ENCODE data around the gene CCDC144A.
"Not testable (repeated sequence)": the region's sequence is repeated elsewhere in the genome, so short reads cannot be mapped to it uniquely, and the experiment has no call there.

The CCDC144A gene

DNA sequence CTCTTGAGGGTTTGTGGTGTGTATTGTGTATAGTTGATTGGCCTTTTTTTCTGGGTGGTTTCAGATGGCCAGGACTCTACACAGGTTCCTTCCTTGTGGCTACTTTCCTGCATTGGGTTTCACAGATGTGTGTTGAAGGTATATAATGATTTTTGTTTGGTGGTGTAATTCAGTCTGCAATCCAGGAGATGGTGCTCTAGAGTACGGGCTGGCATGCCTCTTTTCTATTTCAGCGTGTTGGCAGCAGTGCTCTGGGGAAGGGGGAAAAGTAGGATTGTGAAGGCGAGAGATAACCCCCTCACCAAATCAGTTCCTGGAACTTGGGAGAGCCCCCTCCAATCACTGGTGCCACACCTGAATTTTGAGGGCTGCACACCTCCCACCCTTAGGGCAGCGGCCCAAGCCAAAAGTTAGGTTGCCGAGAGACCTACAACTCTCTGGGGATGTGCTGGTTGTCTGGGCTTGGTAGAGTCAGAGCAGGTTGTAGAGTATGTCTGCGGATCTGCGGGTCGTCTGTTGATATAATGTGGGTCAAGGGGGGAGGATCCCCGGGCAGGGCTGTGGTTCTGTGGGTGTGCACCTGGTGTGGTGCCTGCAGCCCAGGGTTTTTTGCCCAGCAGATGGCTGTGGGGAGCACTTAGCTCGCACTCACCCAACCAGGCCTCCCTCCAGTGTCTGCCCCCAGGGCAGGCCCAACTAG lies 61.3 kb downstream of the CCDC144A start:
- TF ChIP-seq, protein P1, sequence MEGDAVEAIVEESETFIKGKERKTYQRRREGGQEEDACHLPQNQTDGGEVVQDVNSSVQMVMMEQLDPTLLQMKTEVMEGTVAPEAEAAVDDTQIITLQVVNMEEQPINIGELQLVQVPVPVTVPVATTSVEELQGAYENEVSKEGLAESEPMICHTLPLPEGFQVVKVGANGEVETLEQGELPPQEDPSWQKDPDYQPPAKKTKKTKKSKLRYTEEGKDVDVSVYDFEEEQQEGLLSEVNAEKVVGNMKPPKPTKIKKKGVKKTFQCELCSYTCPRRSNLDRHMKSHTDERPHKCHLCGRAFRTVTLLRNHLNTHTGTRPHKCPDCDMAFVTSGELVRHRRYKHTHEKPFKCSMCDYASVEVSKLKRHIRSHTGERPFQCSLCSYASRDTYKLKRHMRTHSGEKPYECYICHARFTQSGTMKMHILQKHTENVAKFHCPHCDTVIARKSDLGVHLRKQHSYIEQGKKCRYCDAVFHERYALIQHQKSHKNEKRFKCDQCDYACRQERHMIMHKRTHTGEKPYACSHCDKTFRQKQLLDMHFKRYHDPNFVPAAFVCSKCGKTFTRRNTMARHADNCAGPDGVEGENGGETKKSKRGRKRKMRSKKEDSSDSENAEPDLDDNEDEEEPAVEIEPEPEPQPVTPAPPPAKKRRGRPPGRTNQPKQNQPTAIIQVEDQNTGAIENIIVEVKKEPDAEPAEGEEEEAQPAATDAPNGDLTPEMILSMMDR (IDR thresholded peaks at IDR 0.05; ENCODE audit: insufficient read depth, low read depth, low read length, missing control alignments) = peak; percentile 41
- DNase-seq (ENCODE audit: low read depth) = peak; percentile 20
- not testable (repeated sequence) for H3K4me3 ChIP-seq (ENCODE audit: low read depth, low read length)

DNA sequence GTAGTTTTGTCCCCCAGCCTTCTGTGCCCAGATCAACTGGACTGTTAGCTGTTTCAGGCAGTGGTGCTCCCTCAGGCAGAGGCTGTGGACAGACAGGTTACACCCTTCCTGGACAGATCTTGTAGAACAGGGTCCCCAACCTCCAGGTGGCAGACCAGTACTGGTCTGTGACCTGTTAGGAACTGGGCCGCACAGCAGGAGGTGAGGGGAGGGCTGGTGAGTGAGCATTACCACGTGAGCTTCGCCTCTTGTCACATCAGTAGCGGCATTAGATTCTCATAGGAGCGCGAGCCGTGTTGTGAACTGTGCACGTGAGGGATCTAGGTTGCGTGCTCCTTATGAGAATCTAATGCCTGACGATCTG lies 61.9 kb downstream of the CCDC144A start:
- not testable (repeated sequence) for DNase-seq (ENCODE audit: low read depth); H3K4me3 ChIP-seq (ENCODE audit: low read depth, low read length)

DNA sequence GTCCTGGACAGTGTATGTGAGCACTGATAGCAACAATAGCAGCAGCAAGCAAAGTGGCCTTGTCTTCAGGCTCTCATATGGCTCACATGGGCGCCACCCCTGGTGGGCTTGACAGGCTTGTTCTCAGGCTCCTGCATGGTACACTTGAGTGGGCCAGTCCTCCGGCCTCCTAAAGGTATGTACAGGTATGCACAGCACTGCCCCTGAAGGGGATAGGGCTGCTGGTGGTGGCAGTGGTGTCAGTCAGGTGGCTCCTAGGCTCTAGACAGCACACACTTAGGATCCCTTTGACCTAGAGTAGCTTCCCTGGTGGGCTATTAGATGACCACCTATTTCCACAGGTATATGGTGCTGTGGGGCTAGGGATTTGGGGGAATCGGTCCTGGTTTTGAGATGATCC lies 67.5 kb downstream of the CCDC144A start:
- DNase-seq (ENCODE audit: low read depth); H3K4me3 ChIP-seq (ENCODE audit: low read depth, low read length): not testable (repeated sequence)

DNA sequence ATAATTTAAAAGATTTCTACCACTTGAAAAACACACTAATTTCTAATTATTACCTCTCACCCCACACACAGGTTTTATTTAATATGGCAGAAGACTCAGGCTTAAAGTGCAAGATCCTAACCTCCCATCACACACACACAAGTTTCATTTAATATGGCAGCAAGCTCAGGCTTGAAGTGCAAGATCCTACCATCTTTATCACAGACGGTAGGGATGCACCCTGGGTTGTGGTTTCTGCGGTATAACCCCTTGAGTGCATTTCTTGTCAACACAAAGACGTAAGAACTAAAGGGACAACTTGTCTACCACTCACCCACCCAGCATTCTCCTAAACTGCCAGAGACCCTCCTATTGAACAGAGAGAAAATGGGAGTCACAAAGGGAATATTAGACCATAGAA lies 68.1 kb downstream of the CCDC144A start:
- H3K4me3 ChIP-seq (ENCODE audit: low read depth, low read length); DNase-seq (ENCODE audit: low read depth): not testable (repeated sequence)

DNA sequence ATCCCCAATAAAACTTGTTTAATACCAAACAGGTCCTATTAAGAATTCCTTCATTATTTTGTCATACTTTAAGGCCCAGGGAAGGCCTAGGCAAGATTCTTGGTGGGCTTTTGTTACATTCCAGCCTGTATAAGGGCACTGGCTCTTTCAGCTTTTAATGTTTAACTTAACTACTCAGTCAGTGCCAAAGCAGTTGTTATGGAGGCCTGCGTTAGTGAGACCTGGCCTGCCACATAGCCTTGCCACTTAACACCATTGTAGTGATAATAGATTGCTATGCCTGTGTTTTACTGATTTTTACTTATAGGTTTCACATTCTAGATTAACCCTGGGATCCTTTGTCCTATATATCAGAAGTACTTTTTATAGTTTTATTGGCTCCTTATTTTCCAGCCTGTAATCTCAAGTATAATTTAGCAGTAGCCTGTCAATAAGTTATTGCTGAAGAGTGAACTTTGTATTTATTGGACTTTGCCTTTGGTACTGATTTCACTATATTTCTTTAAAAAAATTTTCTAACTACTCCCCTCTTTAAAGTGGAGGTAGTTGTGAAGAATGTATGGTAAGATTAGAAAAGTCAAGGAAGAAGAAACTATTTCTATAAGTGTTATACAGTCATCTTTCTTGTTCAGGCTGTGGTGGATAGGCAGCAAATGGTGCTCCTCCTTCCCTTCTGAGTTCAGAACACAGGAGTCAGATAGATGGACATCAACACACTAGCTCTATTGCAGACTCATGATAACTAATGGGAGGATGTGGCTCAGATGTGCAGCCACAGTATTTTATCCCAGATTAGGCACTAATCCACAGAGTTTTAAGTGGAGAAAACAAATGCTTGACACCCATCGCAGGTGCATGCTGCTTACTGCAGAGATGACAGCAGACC lies 78.5 kb downstream of the CCDC144A start:
- not testable (repeated sequence) for H3K4me3 ChIP-seq (ENCODE audit: low read depth, low read length); DNase-seq (ENCODE audit: low read depth)

DNA sequence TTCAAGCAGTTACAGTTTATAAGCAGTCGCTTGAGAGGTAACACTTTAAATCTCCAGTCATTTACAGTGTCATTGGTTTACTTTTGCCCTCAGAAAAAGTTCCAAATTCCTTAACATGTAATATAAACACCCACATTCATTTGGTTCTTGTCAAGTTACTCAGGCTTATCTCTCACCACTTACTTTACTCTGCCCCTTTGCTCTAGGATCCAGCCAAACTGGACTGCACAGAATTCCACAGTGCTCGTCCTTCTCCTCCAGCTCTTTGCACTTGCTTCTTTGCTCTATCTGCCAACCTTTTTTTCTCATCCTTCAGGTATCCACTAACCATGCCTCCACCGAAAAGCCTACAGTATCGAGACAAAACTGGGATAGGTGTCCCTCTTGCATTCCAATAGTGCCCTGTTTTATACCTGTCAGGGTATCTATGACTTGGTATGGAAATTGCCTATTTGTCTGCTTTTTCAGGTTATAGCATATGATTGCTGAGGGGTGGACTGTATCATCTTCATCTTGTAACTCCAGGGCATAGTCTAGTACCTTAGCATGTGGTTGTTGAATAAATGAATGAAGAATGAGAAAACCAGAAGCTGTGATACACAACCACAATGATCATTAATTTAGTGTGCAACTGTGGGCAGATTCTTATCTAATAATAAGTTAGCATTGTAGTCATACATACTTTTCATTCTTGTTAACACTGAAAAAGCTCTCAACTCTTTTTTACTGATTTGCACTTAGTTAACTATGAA lies 82.5 kb downstream of the CCDC144A start:
- not testable (repeated sequence) for H3K4me3 ChIP-seq (ENCODE audit: low read depth, low read length); DNase-seq (ENCODE audit: low read depth)

DNA sequence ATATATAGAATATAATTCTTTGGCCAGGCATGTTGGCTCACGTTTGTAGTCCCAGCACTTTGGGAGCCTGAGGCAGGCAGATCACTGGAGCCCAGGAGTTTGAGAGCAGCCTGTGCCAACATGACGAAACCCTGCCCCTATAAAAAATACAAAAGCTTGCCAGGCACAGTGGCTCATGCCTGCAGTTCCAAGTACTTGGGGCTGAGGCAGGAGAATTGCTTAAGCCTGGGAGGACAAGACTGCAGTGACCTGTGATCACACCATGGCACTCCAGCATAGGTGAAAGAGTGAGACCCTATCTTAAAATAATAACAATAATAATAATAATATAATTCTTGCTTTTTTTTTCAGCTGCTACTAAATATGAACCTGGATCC lies 83.1 kb downstream of the CCDC144A start:
- H3K4me3 ChIP-seq (ENCODE audit: low read depth, low read length); DNase-seq (ENCODE audit: low read depth): not testable (repeated sequence)

DNA sequence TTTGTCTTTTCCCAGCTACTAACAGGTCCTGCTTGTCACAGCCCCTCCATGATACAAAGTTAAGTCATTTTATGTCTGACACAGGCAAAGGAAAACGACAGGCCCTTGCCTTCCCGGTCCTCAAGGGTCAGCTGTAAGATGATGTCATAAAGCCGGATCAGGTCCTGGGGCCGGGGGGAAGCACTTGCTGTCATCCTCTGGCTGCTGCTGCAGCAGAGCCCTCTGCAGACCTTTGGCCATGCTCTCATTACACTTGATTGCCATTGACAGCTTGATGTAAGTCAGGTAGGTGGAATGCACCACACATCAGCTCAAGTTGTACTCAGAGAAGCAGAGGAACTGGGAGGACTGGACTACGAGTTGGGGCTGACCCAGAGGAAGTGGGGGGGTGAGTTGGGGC lies 97.8 kb downstream of the CCDC144A start:
- not testable (repeated sequence) for DNase-seq (ENCODE audit: low read depth); H3K4me3 ChIP-seq (ENCODE audit: low read depth, low read length)

DNA sequence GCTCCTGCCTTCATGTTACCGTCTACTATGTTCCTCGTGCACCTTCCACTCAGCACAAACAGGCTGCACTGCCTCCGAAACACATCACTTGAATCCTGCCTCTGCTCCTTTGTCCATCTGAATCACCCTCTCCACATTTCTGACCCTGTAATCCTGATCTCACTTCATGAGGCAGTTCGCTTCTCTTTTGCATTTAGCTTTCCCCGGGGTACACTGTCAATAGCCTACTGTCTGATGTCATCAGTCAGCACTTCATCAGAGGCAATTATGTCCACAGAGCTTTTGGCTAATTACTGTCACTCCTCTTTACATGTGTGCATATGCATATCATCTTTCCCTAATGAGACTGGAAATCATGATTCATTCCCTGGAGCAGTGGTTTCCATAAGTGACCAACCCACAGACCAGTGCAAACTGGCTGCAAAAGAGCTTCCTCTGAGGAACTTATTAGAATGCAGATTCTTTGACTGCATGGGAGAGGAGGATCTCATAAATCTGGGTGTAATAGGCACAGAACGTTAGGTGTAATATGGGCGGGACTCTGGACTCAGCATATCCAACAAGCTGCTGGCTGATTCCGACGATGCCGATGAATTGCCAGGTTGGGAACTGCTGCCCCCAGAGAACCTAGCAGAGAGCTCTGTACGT lies 99.0 kb downstream of the CCDC144A start:
- DNase-seq (ENCODE audit: low read depth); H3K4me3 ChIP-seq (ENCODE audit: low read depth, low read length): not testable (repeated sequence)

DNA sequence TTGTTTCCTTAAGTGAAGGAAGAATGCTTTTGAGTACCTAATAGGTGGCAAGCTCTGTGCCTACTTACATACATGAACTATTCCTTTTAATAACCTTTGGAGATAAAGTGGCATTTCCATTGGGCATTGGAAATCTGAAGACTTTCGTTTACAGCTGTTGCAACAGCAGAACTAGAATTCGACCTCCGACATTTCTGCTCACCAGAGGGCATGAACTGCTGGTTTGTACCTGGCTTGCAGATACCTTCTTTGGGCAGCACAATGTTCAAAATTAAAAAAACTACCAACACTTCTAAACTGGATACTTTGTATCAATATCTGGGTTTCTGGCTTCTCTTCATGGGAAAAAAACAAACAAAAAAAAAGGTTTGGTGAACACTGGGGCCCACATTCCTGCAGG lies 99.6 kb downstream of the CCDC144A start:
- DNase-seq (ENCODE audit: low read depth); H3K4me3 ChIP-seq (ENCODE audit: low read depth, low read length): not testable (repeated sequence)

DNA sequence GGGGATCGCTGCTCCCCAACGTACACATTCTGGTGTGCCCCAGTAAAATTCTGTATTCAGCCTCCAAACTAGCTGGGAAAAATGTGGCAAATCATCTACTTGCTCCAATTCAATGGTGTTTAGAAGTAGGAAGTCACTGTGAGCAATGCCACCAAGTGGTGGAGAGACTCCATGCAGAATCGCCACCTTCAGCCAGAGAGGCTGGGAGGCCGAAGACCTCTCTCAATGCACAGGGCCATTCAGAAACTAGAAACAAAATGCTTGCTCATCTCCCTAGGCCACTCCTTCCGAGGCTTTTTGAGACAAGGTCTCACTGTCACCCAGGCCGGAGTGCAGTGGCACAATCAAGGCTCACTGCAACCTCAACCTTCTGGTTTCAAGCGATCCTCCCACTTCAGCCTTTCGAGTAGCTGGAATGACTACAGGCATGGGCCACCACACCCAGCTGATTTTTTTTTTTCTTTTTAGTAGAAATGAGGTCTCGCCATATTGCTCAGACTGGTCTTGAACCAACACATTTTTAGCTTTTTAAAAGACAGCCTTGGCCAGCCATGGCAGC lies 100.4 kb downstream of the CCDC144A start:
- H3K4me3 ChIP-seq (ENCODE audit: low read depth, low read length); DNase-seq (ENCODE audit: low read depth): not testable (repeated sequence)

DNA sequence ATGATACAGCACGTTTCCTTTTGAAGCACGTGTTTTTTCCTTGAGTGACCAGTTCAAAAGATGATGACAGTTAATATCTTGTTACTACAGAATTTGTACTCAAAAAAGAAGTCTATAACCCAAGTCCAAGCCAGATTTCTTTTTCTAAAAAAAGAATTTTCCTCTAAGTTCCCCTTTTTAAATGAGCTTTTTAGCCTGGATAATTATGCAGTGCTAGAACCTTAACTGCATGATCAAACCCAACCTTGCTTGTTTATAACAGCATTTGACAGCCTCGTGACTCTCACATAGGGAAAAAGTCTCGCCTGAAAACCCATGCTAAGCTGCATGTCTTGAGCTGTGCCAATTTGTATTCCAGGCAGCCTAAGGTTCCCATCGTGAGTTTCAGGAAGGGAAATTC lies 104.2 kb downstream of the CCDC144A start:
- not testable (repeated sequence) for DNase-seq (ENCODE audit: low read depth); H3K4me3 ChIP-seq (ENCODE audit: low read depth, low read length)

DNA sequence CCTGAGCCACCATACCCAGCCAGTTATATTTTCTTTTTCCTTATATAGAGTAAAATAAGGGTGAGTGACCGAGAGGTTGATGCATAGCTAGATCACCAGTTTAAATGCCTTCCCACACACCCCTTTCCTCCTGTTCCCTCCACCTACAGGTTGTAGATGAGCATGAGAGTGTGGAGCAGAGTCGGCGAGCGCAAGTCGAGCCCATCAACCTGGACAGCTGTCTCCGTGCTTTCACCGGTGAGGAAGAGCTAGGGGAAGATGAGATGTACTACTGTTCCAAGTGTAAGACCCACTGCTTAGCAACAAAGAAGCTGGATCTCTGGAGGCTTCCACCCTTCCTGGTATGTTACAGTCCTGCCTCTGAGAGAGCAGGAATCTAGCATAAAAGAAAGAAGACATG lies 105.9 kb downstream of the CCDC144A start:
- not testable (repeated sequence) for DNase-seq (ENCODE audit: low read depth); H3K4me3 ChIP-seq (ENCODE audit: low read depth, low read length)

DNA sequence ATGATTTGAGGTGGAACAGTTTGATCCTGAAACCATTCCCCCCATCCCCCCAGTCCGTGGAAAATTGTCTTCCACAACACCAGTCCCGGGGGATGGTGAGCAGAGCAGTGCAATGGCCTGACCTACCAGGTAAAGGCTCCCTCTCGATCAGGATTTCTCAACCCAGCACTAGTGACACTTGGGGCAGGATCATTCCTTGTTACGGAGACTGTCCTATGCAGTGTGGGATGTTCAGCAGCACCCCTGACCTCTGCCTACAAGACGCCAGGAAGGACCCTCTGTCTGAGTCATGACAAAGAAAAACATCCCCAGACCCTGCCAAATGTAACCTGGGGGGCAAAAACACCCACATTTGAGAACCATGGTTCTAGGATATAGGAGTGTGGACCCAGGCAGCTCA lies 114.8 kb downstream of the CCDC144A start:
- not testable (repeated sequence) for H3K4me3 ChIP-seq (ENCODE audit: low read depth, low read length); DNase-seq (ENCODE audit: low read depth)

DNA sequence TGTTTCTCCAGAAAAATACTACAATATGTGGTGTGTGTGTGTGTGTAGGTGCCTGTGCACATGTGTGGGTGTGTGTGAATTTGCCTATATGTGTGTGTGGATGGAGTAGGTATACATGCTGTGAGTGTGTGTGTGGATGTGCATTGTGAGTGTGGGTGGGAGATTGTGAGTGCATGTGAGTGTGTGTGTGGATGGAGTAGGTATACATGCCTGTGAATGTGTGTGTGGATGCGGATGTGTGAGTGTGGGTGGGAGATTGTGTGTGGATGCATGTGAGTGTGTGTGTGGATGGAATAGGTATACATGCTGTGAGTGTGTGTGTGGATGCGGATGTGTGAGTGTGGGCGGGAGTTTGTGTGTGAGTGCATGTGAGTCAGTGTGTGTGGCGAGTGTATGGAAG lies 116.6 kb downstream of the CCDC144A start:
- DNase-seq (ENCODE audit: low read depth); H3K4me3 ChIP-seq (ENCODE audit: low read depth, low read length): not testable (repeated sequence)

DNA sequence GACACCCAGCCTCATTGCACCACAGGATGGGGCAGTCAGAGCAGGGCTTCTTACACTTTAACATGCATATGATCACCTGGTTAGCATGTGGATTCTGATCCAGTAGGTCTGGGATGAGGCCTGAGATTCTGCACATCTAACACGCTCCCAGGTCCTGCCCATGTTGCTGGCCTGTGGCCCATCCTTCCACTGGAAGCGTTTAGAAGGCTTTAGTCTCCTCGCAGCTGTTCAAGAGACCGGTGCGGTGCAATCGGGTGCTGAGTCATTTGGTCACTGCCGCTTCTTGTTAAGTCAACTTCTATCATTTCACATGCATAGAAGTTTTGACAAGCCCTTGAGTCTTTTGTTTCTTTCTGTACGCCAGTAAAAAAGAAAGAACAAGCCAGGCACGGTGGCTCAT lies 117.6 kb downstream of the CCDC144A start:
- not testable (repeated sequence) for H3K4me3 ChIP-seq (ENCODE audit: low read depth, low read length); DNase-seq (ENCODE audit: low read depth)

DNA sequence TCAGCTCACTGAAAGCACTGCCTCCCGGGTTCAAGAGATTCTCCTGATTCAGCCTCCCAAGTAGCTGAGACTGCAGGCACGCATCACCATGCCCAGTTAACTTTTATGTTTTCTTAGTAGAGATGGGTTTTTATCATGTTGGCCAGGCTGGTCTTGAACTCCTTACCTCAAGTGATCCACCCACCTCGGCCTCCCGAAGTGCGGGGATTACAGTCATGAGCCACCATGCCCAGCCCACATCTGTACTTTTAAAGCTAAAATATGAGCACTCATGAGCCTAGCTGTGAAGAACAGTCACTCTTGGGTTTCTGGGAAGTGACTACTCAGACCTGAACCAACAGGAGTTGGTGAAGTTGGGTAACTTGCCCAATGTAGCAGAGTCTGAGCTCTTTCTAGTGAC lies 120.2 kb downstream of the CCDC144A start:
- DNase-seq (ENCODE audit: low read depth); H3K4me3 ChIP-seq (ENCODE audit: low read depth, low read length): not testable (repeated sequence)

Measured in GM12865 (cell line).